GM21367 (cell line): ENCODE measurements around the gene CTNNA2.
A peak's percentile ranks its signal among the peaks of the same experiment; 100 is the strongest.

Experiments
- ATAC-seq: cut with Tn5 transposase; IDR thresholded peaks from one replicate; pipeline ENCODE4 v1.9.1; 2021; ENCODE audit not compliant: unreplicated experiment

Gene CTNNA2

GRCh38 chr2:80515964-80516363 is 1003.1 kb downstream of the CTNNA2 start:
- ATAC-seq, result no peak

- no peak for ATAC-seq
These were observed 1004.5 kb downstream of the CTNNA2 start for GRCh38 chr2:80517316-80517715.

GRCh38 chr2:80519121-80519643 is 1006.3 kb downstream of the CTNNA2 start:
- no peak for ATAC-seq

- no peak for ATAC-seq
These were observed 1006.9 kb downstream of the CTNNA2 start for GRCh38 chr2:80519699-80520291.

DNA sequence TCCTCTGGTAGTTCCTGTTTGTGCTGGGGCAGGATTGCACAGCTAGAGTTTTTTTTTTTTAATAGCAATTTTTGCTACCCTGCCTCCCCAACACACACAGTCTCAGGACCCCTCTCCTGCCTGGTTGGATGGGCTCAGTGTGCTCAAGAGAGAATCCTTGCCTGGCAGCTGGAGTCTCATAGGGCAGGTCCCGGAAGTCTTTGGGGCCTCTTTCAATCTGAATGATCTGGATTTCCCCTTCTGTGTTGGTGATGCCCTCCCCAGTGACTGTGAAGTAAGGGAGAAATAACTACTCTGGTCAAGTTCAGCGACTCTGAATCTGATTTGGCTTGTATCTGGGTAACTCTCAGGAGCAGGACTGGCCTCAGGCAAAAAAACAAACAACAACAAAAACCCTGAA is 1012.3 kb downstream of the CTNNA2 start:
- no peak for ATAC-seq

GRCh38 chr2:80527119-80527518 is 1014.3 kb downstream of the CTNNA2 start:
- ATAC-seq, result no peak

DNA sequence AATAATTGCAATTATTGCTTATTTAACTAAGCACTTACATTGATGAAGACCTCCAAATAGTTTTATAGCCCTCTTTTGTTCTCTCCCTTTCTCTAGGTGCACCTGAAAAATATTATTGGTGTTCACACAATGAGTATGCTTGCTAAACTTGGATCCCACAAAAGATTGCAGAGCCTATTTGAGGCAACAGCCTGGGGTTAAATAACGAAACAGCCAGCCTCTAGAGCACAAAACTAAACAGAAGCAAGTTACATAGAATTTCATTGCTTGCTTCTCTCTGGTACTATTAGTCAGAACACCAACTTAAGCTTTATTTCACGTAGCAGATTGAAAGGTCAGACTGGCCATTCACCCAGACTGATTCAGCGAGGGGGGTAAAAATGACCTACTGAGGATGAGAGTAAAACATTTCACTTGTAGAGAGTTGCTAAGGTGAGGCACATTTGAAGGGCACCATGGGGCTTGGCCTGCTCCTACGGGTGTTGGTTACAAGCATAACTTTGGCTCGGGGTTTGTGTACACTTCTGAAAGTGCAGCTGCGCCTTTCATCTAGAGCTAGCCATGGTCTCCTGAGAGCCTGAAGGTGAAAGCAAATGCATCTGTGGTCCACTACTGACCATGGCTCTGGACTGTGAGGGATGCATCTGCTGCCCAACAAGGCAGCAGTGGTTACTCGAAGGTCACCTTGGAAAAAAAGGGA is 1016.8 kb downstream of the CTNNA2 start:
- ATAC-seq, result no peak

DNA sequence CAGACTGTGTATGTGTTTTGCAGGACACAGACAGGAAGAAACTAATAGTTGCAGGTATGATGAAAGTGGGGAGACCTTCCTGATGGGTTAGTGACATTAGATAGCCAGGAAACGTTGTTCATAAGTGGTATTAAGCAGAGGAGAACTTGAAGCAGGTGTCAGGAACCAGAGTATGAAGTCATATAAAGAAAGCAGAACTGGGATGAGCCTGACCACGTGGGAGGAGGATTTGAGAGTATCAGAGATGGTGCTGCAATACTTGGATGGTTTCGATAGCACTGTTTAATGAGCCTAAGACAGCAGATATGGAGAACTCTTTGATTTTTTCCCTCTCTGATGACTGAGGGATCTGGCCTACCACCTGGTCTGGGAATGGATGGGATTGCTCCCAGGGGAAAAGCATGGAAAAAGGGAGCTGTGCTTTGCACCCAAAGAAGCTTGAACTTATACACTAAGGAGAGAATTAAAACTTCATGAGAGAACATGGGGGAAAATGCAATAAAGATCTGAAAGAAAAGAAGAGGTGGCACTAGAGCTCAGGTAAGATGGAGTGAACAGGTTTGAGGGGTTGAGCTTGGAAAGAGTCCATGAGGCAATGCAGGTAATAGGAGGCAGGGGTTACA is 1017.7 kb downstream of the CTNNA2 start:
- ATAC-seq, result peak; percentile 62

GRCh38 chr2:80531319-80531718 is 1018.5 kb downstream of the CTNNA2 start:
- no peak for ATAC-seq

DNA sequence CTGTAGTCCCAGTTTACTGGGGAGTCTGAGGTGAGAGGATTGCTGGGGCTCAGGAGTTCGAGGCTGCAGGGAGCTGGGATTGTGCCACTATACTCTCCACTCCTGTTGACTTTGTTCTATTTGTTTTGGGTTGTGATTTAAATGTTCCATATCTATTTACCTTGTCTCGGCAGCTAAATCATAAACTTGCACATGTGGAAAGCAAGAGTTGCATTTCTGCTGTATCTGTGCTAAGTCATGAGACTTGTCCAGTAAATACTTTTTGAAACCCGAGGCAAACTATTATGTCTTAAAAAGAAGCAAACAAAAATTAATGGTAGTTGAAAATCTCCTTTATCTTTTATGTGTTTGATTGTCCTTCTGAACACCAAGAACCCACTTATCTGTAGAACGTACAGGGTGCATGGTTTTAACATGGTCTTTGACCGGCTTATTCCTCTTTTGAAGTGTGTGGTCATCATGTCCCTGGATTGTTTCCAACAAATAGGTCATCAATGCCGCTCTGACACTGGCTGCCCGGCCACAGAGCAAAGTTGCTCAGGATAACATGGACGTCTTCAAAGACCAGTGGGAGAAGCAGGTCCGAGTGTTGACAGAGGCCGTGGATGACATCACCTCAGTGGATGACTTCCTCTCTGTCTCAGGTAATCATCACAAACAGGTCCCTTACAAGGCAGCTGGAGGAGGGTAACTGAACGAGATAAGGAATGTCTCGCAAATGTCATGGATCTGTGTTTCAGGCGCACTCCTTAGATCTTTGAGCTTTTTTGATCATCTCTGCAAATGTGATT is 1032.8 kb downstream of the CTNNA2 start:
- ATAC-seq, result no peak

DNA sequence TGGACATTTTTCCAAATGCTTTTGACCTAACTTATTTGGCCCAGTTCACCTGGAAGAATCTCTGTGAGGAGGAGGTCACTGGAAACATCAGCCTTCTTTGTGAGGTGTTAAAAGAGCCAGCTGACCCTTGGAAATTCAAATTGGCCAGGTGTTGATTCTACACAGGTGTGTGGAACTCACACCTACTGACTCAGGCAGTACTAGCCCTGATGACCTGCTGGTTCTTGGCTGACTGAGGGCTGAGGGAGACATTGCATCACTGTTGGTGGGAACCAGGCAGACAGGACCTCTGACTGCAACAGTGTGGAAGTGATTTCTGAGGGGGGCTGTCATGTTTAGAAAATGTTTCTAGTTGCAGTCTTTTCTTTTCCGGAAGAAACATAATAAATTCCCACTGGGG is 1033.9 kb downstream of the CTNNA2 start:
- ATAC-seq, result no peak

DNA sequence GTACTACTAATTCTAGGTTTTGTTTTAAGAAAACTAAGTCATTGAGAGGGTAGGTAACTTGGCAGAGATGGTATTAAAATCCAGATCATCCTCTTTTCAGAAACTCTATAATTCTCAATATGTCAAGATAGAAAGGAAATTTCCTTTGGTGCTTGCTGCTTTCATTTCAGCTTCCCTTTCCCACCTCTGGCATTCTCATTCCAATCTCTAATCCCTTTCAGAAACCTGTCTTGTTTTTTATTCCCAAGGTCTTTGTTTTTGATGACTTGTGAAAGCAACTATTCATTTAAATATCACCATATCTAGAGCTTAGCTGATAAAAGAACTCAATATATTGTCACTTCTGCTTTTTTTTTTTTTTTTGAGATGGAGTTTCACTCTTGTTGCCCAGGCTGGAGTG is 1034.5 kb downstream of the CTNNA2 start:
- ATAC-seq, result no peak

DNA sequence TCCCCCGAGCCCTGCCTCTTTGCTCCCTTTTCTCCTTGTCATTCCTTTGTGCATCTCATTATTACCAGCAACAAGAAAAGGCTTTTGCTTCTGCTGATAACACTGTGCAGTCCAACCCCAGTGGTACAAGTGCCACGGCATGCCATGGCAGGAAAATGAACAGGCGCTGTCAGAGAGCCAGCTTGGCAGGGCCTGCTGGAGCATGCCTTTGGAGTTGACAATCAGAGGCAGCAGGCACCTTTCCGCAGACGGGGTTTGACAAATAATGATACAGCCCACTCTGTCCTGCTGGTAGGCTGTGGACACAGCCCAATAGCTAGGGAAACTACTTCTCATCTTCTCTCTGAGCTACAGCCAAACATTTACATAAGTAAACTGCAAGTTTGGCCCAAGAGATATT is 1035.6 kb downstream of the CTNNA2 start:
- ATAC-seq, result no peak

DNA sequence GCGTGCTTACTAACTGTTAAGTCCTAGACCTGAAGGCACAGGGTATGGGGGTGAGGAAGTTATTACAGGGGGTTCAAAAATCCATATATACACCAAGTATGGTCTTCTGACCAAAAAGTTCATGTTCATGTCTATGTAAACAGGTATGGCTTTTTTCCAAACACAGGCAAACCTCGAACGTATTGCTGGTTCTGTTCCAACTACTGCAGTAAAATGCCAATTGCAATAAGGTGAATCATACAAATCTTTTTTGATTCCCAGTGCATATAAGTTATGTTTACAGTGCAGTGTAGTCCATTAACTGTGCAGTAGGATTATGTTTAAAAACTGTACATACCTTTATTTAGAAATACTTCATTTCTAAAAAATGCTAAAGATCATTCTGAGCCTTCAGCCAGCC is 1037.0 kb downstream of the CTNNA2 start:
- no peak for ATAC-seq

DNA sequence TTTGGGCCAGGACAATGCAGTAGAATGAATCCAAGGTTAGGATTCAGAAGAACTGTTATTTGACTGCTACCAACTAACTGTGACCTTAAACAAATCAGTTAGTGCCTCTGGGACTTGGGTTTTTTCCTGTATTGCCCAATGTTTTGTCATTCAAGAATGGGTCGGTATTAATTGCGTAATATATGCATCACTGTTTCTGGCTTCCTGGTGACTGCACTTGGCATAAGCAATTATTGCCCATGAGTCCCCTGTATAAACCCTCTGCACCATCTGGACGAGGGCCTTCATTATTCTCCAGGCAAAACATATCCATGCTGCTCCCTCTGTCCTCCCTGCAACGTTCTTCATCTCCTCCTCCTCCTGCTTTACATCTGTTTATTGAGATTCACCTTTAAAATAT is 1047.5 kb downstream of the CTNNA2 start:
- no peak for ATAC-seq

DNA sequence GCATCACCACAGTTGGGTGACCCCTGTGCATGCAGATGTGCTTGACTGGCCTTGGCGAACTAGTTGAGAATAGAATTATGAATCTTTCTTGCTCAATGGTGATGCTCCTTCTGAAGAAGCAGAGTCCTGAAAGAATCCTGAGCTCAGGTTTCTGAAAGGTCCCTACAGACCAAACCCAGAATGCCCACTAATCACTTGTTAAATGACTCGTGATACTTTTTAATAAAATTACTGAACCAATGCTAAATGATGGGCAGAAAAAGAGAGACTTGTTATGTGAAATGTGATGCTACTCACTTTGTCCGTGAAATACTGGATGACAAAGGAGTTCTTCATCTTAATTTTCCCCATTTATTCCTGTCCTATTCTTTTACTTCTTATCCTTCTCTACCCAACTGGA is 1055.2 kb downstream of the CTNNA2 start:
- ATAC-seq, result no peak

- no peak for ATAC-seq
These were observed 1060.3 kb downstream of the CTNNA2 start for GRCh38 chr2:80573167-80573566.

- no peak for ATAC-seq
These were observed 1061.1 kb downstream of the CTNNA2 start for GRCh38 chr2:80573950-80574349.

DNA sequence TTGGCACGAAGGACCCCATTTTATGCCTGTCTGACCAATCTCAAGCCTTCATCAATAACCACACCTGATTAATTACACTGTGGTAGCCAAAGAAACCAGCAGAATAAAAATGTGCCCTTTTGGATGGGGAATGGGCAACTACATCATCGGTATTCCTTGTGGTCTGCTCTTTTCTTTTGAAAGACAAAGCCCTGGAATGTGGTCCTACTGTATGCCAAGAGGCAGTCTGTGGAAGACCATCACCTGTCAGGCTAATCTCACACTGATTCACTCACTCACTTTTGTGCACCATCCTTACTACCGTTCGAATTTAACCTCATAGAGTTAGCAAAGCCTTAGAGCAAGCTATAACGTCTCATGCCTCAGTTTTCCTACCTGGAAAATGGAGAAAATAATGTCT is 1066.9 kb downstream of the CTNNA2 start:
- ATAC-seq, result no peak

- no peak for ATAC-seq
These were observed 1078.4 kb downstream of the CTNNA2 start for GRCh38 chr2:80591233-80591632.

DNA sequence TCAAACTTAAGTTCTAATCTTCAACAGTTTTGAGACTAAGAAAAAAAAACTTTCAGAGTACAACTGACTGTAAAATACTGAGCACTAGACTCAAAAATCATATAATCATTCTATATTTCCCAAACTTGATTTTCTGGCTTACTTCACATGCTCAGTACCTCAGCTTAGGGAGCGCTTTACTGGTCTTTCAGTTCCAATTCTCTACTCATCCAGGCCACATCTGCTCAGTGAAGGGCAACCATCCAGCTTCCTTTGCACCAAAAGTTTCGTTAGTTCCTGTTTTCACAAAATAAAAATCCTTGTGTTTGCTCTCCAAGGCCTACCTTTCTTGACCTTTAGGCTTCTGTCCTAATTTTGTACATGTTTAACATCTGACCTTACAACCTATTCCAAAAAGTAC is 1079.3 kb downstream of the CTNNA2 start:
- ATAC-seq, result no peak

GRCh38 chr2:80610108-80610507 is 1097.3 kb downstream of the CTNNA2 start:
- no peak for ATAC-seq
